ENCODE data around the gene PIN1. TPM values are rescaled to one million over a fixed set of nuclear protein-coding genes. Genes with fewer than 3 reads are reported as not detected.

The PIN1 gene
- total RNA-seq, 2 donors from 2014 or later: 76.5 to 79.4 TPM

DNA sequence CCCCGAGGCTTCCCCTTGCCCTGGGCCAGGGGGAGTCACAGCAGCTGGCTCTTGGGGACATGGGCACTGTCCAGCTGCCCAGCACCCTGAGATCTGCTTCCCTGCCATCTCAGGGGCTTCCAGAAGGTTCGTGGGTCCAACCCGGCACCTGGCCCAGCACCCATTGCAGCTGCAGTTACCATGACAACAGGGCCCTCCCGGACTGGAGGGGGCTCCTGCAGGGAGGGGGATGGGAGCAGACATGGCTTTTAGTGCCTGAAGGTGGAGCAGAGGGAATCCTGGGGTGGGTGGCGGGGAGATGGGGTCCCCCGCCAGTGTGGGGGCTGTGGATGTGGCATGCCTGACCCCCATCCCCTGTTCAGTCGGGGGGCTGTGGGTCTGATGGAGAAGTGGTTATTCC, 14.7 kb downstream of the PIN1 start:
- H3K9me3 ChIP-seq: no peaks in the 10 kb centered on the region
- ATAC-seq (ENCODE audit: insufficient number of reproducible peaks, low FRiP score, low read depth) (no peak), DNase-seq (ENCODE audit: low spot score) (no peak)
- H3K4me3 ChIP-seq: no peak overlapping the region
- H3K27ac ChIP-seq: no peak overlapping the region
- H3K4me1 ChIP-seq (ENCODE audit: control insufficient read depth in 1 of 2, low read depth in 2 of 2): no peaks in the 10 kb centered on the region
- H3K27me3 ChIP-seq (replicated peaks; ENCODE audit: insufficient read depth): no peaks in the 10 kb centered on the region
- H3K36me3 ChIP-seq: peaks cover 16% of the 10 kb centered on the region
- TF ChIP-seq, protein P1, sequence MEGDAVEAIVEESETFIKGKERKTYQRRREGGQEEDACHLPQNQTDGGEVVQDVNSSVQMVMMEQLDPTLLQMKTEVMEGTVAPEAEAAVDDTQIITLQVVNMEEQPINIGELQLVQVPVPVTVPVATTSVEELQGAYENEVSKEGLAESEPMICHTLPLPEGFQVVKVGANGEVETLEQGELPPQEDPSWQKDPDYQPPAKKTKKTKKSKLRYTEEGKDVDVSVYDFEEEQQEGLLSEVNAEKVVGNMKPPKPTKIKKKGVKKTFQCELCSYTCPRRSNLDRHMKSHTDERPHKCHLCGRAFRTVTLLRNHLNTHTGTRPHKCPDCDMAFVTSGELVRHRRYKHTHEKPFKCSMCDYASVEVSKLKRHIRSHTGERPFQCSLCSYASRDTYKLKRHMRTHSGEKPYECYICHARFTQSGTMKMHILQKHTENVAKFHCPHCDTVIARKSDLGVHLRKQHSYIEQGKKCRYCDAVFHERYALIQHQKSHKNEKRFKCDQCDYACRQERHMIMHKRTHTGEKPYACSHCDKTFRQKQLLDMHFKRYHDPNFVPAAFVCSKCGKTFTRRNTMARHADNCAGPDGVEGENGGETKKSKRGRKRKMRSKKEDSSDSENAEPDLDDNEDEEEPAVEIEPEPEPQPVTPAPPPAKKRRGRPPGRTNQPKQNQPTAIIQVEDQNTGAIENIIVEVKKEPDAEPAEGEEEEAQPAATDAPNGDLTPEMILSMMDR (IDR thresholded peaks at IDR 0.05): no peak

DNA sequence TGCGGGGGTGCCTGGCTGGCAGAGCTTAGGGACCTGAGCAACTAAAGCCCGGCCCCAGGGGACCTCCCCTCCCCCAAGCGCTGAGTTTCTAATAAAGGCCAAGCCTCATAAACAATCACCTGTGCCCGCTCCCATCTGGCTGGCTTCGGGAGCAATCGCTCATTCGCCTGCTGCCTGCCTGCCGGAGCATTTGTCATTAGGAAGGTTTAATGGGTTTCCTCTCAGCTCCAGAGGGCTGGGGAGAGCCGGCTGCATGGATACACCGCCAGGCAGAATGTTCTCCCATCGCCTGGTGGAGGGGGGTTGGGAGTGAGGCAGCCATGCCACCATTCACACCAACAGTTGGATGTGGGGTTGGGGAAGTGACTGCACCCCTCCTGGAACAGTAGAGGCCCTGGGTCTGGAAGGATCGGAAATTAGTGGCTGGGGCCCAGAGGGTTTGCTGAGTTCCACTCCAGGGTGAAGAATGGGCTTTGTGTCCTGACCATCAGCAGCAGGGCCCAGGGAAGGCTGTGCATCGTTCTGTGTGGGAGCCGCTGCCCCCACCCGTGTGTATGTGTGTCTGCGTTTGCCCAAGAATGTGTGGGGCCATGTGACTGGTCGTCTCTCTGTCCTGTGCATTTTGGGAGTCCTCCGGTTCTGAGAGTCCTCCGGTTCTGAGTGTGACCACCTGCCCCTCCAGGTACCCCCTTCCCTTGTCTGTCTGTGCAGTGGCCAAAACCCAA, 15.3 kb downstream of the PIN1 start:
- H3K36me3 ChIP-seq: peaks cover 15% of the 10 kb centered on the region
- no peaks in the 10 kb centered on the region for H3K9me3 ChIP-seq
- no peak overlapping the region for H3K27ac ChIP-seq
- H3K4me3 ChIP-seq: no peak overlapping the region
- H3K4me1 ChIP-seq (ENCODE audit: control insufficient read depth in 1 of 2, low read depth in 2 of 2): no peaks in the 10 kb centered on the region
- no peaks in the 10 kb centered on the region for H3K27me3 ChIP-seq (replicated peaks; ENCODE audit: insufficient read depth)
- DNase-seq (ENCODE audit: low spot score): no peak
- TF ChIP-seq, protein P1 (IDR thresholded peaks at IDR 0.05): no peak
- no peak for ATAC-seq (ENCODE audit: insufficient number of reproducible peaks, low FRiP score, low read depth)

DNA sequence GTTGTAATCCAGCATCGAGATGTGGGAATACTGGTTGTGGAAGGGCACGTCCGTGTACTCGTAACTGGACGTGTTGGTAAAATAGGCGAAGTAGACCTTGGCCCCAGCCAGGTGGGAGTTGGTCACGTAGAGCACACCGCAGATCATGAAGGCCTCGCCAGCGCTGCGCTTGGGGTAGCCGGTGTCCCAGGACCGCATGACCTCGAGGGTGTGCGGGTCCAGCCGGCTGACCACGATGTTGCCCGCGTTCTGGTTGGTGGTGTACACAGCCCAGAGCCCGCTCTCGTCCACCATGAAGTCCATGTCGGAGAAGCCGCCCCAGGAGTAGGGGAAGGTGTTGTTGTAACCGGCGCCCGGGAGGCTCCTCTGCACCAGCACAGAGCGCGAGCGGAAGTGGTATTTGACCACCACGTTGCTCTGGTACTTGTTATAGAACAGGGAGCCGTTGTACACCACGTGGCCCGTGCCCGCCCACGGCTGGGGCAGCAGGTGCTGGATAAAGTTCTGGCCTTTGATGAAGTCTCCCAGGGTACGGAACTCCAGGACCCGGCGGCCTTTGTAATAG, 19.2 kb downstream of the PIN1 start:
- DNase-seq (ENCODE audit: low spot score): no peak

DNA sequence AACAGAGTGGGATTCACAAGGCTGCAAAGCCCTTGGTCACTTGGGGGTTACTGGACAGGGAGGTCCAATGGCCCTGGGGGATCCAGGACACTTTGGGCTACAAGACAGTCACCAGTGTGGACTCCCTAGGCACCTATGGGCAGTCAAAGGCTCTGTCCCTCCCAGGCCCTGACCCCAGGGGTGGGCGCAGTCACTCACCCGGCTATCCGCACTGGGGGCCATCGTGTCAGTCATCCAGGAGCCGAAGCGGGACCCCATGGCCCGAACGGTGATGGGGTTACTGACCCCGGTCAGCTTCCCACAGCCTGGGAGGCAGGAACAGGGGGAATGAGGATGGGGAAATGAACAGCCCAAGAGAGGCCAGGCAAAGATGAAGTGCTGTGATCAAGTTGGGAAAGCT, 21.5 kb downstream of the PIN1 start:
- ATAC-seq (ENCODE audit: insufficient number of reproducible peaks, low FRiP score, low read depth) (no peak), DNase-seq (ENCODE audit: low spot score) (no peak)
- Histone ChIP-seq H3K9me3 (no peaks in the 10 kb centered on the region), H3K27me3 (replicated peaks; ENCODE audit: insufficient read depth) (no peaks in the 10 kb centered on the region), H3K4me3 (no peak overlapping the region), H3K27ac (no peak overlapping the region), H3K36me3 (no peaks in the 10 kb centered on the region), H3K4me1 (ENCODE audit: control insufficient read depth in 1 of 2, low read depth in 2 of 2) (no peaks in the 10 kb centered on the region)
- TF ChIP-seq, protein P1 (IDR thresholded peaks at IDR 0.05): no peak

More for the DNA sequence above, 19.2 kb downstream of the PIN1 start:
- Histone ChIP-seq H3K9me3 (no peaks in the 10 kb centered on the region), H3K4me1 (ENCODE audit: control insufficient read depth in 1 of 2, low read depth in 2 of 2) (no peaks in the 10 kb centered on the region), H3K36me3 (peaks cover under 1% of the 10 kb centered on the region), H3K4me3 (no peak overlapping the region), H3K27me3 (replicated peaks; ENCODE audit: insufficient read depth) (no peaks in the 10 kb centered on the region), H3K27ac (no peak overlapping the region)
- ATAC-seq (ENCODE audit: insufficient number of reproducible peaks, low FRiP score, low read depth): no peak
- TF ChIP-seq, protein P1 (IDR thresholded peaks at IDR 0.05): no peak

DNA sequence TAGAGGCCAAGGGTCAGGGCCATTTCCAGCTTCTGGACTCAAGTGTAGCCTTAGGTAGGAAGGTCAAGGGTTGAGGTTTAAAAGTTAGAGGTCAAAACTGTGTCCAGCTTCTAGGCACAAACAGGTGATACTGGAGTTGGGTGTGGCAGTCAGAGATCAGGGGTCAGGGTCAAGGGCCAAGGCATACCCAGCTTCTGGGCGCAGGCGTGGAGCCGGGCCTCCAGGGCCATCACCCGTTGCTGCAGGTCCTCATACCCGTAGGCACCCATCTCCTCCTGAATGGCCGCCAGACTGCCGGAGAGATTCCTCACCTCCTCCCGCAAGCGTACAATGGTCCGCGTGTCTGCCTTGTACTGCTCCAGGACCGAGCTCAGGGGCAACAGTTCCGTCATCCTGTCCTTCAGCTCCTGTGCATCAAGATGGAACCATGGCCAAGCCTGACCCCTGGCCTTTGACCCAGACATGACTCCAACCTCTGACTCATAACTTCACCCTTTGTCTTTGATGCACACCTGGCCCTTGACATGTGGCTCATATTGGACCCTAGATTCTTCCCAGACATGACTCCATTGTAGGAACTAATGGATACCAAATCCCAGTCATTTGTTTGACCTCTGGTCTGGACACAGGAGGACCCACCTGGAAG, 22.1 kb downstream of the PIN1 start:
- Histone ChIP-seq H3K36me3 (no peaks in the 10 kb centered on the region), H3K27me3 (replicated peaks; ENCODE audit: insufficient read depth) (no peaks in the 10 kb centered on the region), H3K4me1 (ENCODE audit: control insufficient read depth in 1 of 2, low read depth in 2 of 2) (no peaks in the 10 kb centered on the region), H3K4me3 (no peak overlapping the region), H3K9me3 (no peaks in the 10 kb centered on the region), H3K27ac (no peak overlapping the region)
- TF ChIP-seq, protein P1 (IDR thresholded peaks at IDR 0.05): no peak
- DNase-seq (ENCODE audit: low spot score) (no peak), ATAC-seq (ENCODE audit: insufficient number of reproducible peaks, low FRiP score, low read depth) (no peak)

All from thoracic aorta (tissue), 2 donors.